Caco-2 (cell line): ENCODE data around the gene MLN. TPM values are rescaled to one million over a fixed set of nuclear protein-coding genes. Genes with fewer than 3 reads are reported as not detected.

Experiments
- BruUV-seq: library from RNA; stranded (reverse); fragments of 400-500 nt; replicated peaks from 2 replicates; lab custom pipeline; 2021; lab: Mats Ljungman, UMichigan
- CTCF ChIA-PET: fragments of 300-600 bp; sonication (Branson Sonifier 250); formaldehyde crosslinking; loops from one replicate; lab custom pipeline; 2022; ENCODE audit warnings: antibody characterized with exemption; lab: Charles Lee
- POLR2A ChIA-PET: fragments of 300-600 bp; sonication (Branson Sonifier 250); formaldehyde crosslinking; loops from one replicate; lab custom pipeline; 2022; ENCODE audit warnings: antibody characterized with exemption; lab: Charles Lee
- DNase-seq, 2 experiments: peaks; one replicate each; pipeline versions ENCODE4 v3.0.0 to v3.0.0-alpha.2; 2020 to 2022
- H3K27me3 ChIP-seq: replicated peaks from 2 replicates; pipeline ENCODE4 v1.6.0; 2011; ENCODE audit warnings: low read length; ENCODE audit not compliant: control insufficient read depth, insufficient read depth
- H3K36me3 ChIP-seq: 2 replicates; pipeline ENCODE4 v1.5.1; 2011; ENCODE audit warnings: low read length; ENCODE audit not compliant: control insufficient read depth, insufficient read depth
- H3K4me1 ChIP-seq: fragments of 250-450 bp; sonication (Bioruptor Pico); 2 replicates; pipeline ENCODE4 v1.5.1; 2020; ENCODE audit warnings: mild to moderate bottlenecking
- H3K4me3 ChIP-seq: 2 replicates; pipeline ENCODE4 v1.5.1; 2011; ENCODE audit warnings: low read depth, mild to moderate bottlenecking, control low read depth, low read length
- H3K9me3 ChIP-seq: fragments of 250-450 bp; sonication (Bioruptor Pico); 2 replicates; pipeline ENCODE4 v1.5.1; 2020; ENCODE audit warnings: mild to moderate bottlenecking, moderate library complexity
- H3K27ac Mint-ChIP-seq: one replicate; pipeline ENCODE4 v1.8.0; 2022; ENCODE audit warnings: mixed read lengths; ENCODE audit not compliant: unreplicated experiment
- H3K27me3 Mint-ChIP-seq: one replicate; pipeline ENCODE4 v1.8.0; 2022; ENCODE audit warnings: mixed read lengths; ENCODE audit not compliant: insufficient read depth, unreplicated experiment
- H3K36me3 Mint-ChIP-seq: one replicate; pipeline ENCODE4 v1.8.0; 2022; ENCODE audit warnings: mild to moderate bottlenecking, mixed read lengths; ENCODE audit not compliant: insufficient read depth, unreplicated experiment
- H3K4me1 Mint-ChIP-seq: one replicate; pipeline ENCODE4 v1.8.0; 2022; ENCODE audit warnings: low read depth, mixed read lengths; ENCODE audit not compliant: unreplicated experiment
- H3K4me3 Mint-ChIP-seq: one replicate; pipeline ENCODE4 v1.8.0; 2022; ENCODE audit warnings: mild to moderate bottlenecking, moderate library complexity, mixed read lengths; ENCODE audit not compliant: unreplicated experiment
- H3K9me3 Mint-ChIP-seq: one replicate; pipeline ENCODE4 v1.8.0; 2022; ENCODE audit warnings: mixed read lengths; ENCODE audit not compliant: unreplicated experiment
- CTCF ChIP-seq, 2 experiments: fragments of 200-600 bp in 1 of 2; IDR thresholded peaks; 1 replicate in 1 of 2; 2 replicates in 1 of 2; pipeline versions ENCODE4 v1.5.1 to v1.8.0; 2011 to 2022; ENCODE audit warnings: antibody characterized with exemption in 1 of 2, control low read depth in 1 of 2, inconsistent platforms in 1 of 2, low read depth in 1 of 2, low read length in 1 of 2, mild to moderate bottlenecking in 1 of 2, moderate library complexity in 1 of 2; ENCODE audit not compliant: insufficient read depth in 1 of 2, severe bottlenecking in 1 of 2, unreplicated experiment in 1 of 2
- intact Hi-C: fragments of 100-400 bp; cut with micrococcal nuclease; formaldehyde crosslinking; loops from one replicate; pipeline ENCODE4 v1.10.0; 2022; ENCODE audit not compliant: unreplicated experiment
- total RNA-seq: library from RNA; stranded (reverse); gene quantifications from 2 replicates; pipeline ENCODE4 v1.2.3, GENCODE V29; 2022

Gene MLN
- total RNA-seq, 1 experiment from 2014 or later: not detected

GRCh38 chr6:33770833-33771145 lies 33.0 kb downstream of the MLN start:
- no peak for TF ChIP-seq CTCF (IDR thresholded peaks at IDR 0.05; ENCODE audit: insufficient read depth in 1 of 2, low read depth in 1 of 2, low read length in 1 of 2, severe bottlenecking in 1 of 2, unreplicated experiment in 1 of 2)
- H3K4me1 Mint-ChIP-seq: no peaks in the 10 kb centered on the region
- BruUV-seq: no TSS peak
- no peak for DNase-seq
- H3K36me3 Mint-ChIP-seq: peaks cover 16% of the 10 kb centered on the region
- Histone ChIP-seq H3K36me3 (peaks cover 3% of the 10 kb centered on the region; the same call in 1 of the 2 replicates), H3K4me1 (no peaks in the 10 kb centered on the region), H3K27me3 (no peaks in the 10 kb centered on the region), H3K9me3 (no peaks in the 10 kb centered on the region), H3K4me3 (no peak overlapping the region)
- ChIA-PET CTCF (interaction anchor here (1.0 to 1.4 kb wide), 4 partner anchors 9 to 257 kb away, joined by 3 read pairs; no protein-coding TSS in a partner anchor), POLR2A (no interaction called here)
- H3K4me3 Mint-ChIP-seq: no peak overlapping the region
- H3K27ac Mint-ChIP-seq: no peak overlapping the region
- no peaks in the 10 kb centered on the region for H3K9me3 Mint-ChIP-seq
- H3K27me3 Mint-ChIP-seq: no peaks in the 10 kb centered on the region
- intact Hi-C loops: no loop called here

- no peaks in the 10 kb centered on the region for H3K9me3 ChIP-seq
- H3K4me1 ChIP-seq: no peaks in the 10 kb centered on the region
- H3K36me3 ChIP-seq: peaks cover 3% of the 10 kb centered on the region; the same call in 1 of the 2 replicates
- CTCF ChIA-PET: interaction anchor here (1.4 kb wide), 2 partner anchors 24 to 258 kb away, joined by 3 to 4 read pairs; no protein-coding TSS in a partner anchor
- POLR2A ChIA-PET: interaction anchor here (0.5 kb wide), 1 partner anchor 59 kb away, joined by 4 read pairs; the partner anchor contains the start of gene UQCC2
- no peak for DNase-seq
- intact Hi-C loops: no loop called here
- no peak for TF ChIP-seq CTCF (IDR thresholded peaks at IDR 0.05; ENCODE audit: insufficient read depth in 1 of 2, low read depth in 1 of 2, low read length in 1 of 2, severe bottlenecking in 1 of 2, unreplicated experiment in 1 of 2)
- Mint-ChIP-seq H3K27me3 (no peaks in the 10 kb centered on the region), H3K36me3 (peaks cover 16% of the 10 kb centered on the region), H3K4me3 (no peak overlapping the region), H3K27ac (no peak overlapping the region), H3K9me3 (no peaks in the 10 kb centered on the region), H3K4me1 (no peaks in the 10 kb centered on the region)
- BruUV-seq: no TSS peak
- no peak overlapping the region for H3K4me3 ChIP-seq
- H3K27me3 ChIP-seq: no peaks in the 10 kb centered on the region
Observed at GRCh38 chr6:33770124-33770832, 33.5 kb downstream of the MLN start.

- no peaks in the 10 kb centered on the region for H3K4me1 ChIP-seq
- H3K4me1 Mint-ChIP-seq: no peaks in the 10 kb centered on the region
- peaks cover 10% of the 10 kb centered on the region for H3K36me3 Mint-ChIP-seq
- ChIA-PET CTCF (interaction anchor here (1.4 to 1.5 kb wide), 2 partner anchors 23 to 58 kb away, joined by 3 to 4 read pairs; partner anchors contain the start of gene UQCC2), POLR2A (no interaction called here)
- no peaks in the 10 kb centered on the region for H3K9me3 ChIP-seq
- no peak for TF ChIP-seq CTCF (IDR thresholded peaks at IDR 0.05; ENCODE audit: insufficient read depth in 1 of 2, low read depth in 1 of 2, low read length in 1 of 2, severe bottlenecking in 1 of 2, unreplicated experiment in 1 of 2)
- no peaks in the 10 kb centered on the region for H3K27me3 ChIP-seq
- peaks cover 1% of the 10 kb centered on the region; the same call in 1 of the 2 replicates for H3K36me3 ChIP-seq
- BruUV-seq: no TSS peak
- H3K9me3 Mint-ChIP-seq: no peaks in the 10 kb centered on the region
- no peak overlapping the region for H3K4me3 Mint-ChIP-seq
- no peak overlapping the region for H3K4me3 ChIP-seq
- DNase-seq: no peak
- intact Hi-C loops: no loop called here
- H3K27me3 Mint-ChIP-seq: no peaks in the 10 kb centered on the region
- no peak overlapping the region for H3K27ac Mint-ChIP-seq
Observed at GRCh38 chr6:33769248-33769821, 34.5 kb downstream of the MLN start.
